Natural killer cell (primary cell): Measurements from ENCODE around the gene TSPYL4. TPM values are rescaled to one million over a fixed set of nuclear protein-coding genes. Genes with fewer than 3 reads are reported as not detected.

ENCODE experiments used
- ATAC-seq, 3 donors: fragments of 150-1000 bp in 2 of 3; fragments of 200-7000 bp in 1 of 3; cut with Tn5 transposase; 1 replicate in 1 of 3; 2 replicates in 2 of 3; pipeline ENCODE4 v1.10.0; 2021; ENCODE audit warnings: mild to moderate bottlenecking in 2 of 3, moderate library complexity in 2 of 3
- DNase-seq, 2 donors: peaks; one replicate each; pipeline versions ENCODE4 v3.0.0 to v3.0.0-alpha.2; 2013 to 2021; ENCODE audit warnings: mixed read lengths in 1 of 2
- H3K27ac ChIP-seq: one replicate; pipeline ENCODE4 v1.5.1; 2013; ENCODE audit warnings: mild to moderate bottlenecking, low read length
- H3K27me3 ChIP-seq: one replicate; pipeline ENCODE4 v1.6.1; 2013; ENCODE audit warnings: low read length; ENCODE audit not compliant: control insufficient read depth, insufficient read depth
- H3K36me3 ChIP-seq: one replicate; pipeline ENCODE4 v1.6.1; 2013; ENCODE audit warnings: low read length; ENCODE audit not compliant: control insufficient read depth, insufficient read depth
- H3K4me1 ChIP-seq: one replicate; pipeline ENCODE4 v1.6.1; 2013; ENCODE audit warnings: low read length; ENCODE audit not compliant: control insufficient read depth, insufficient read depth
- H3K4me3 ChIP-seq: one replicate; pipeline ENCODE4 v1.5.1; 2013; ENCODE audit warnings: low read length
- H3K9me3 ChIP-seq: one replicate; pipeline ENCODE4 v1.6.1; 2013; ENCODE audit warnings: low read length; ENCODE audit not compliant: control insufficient read depth, insufficient read depth
- H3K27ac Mint-ChIP-seq, 2 donors: one replicate each; pipeline ENCODE4 v1.8.0; 2022; ENCODE audit warnings: mild to moderate bottlenecking in 2 of 2, mixed read lengths in 2 of 2, moderate library complexity in 1 of 2
- H3K27me3 Mint-ChIP-seq, 2 donors: one replicate each; pipeline ENCODE4 v1.8.0; 2022; ENCODE audit warnings: low read depth in 2 of 2, mixed read lengths in 2 of 2
- H3K36me3 Mint-ChIP-seq: one replicate; pipeline ENCODE4 v1.8.0; 2022; ENCODE audit warnings: mixed read lengths
- H3K4me1 Mint-ChIP-seq, 2 donors: one replicate each; pipeline ENCODE4 v1.8.0; 2022; ENCODE audit warnings: mixed read lengths in 2 of 2
- H3K4me3 Mint-ChIP-seq: one replicate; pipeline ENCODE4 v1.8.0; 2022; ENCODE audit warnings: mild to moderate bottlenecking, moderate library complexity, mixed read lengths
- H3K9me3 Mint-ChIP-seq, 2 donors: one replicate each; pipeline ENCODE4 v1.8.0; 2022; ENCODE audit warnings: mixed read lengths in 2 of 2
- CTCF ChIP-seq: fragments of 200-600 bp; IDR thresholded peaks from one replicate; pipeline ENCODE4 v1.8.0; 2022; ENCODE audit warnings: antibody characterized with exemption
- WGBS: methylation state at CpG from one replicate; pipeline ENCODE4 v1.1.7; 2013; ENCODE audit warnings: missing lambda C conversion rate; ENCODE audit not compliant: insufficient coverage; 5-methylcytosine and 5-hydroxymethylcytosine counted together
- intact Hi-C: fragments of 100-400 bp; cut with micrococcal nuclease; formaldehyde crosslinking; loops from one replicate; pipeline ENCODE4 v1.14.2; 2022
- total RNA-seq, 4 donors: library from RNA; stranded (reverse); fragments of 120-200 nt in 1 of 4; gene quantifications; one replicate each; pipeline versions ENCODE4 v1.2.3 to v1.2.4, GENCODE V29; 2013 to 2022

The TSPYL4 gene
- total RNA-seq, 3 donors from 2014 or later (not counting 1 experiment from before 2014, with no cell fraction given) = 21.5 to 36.8 (median 26.5) TPM

- Histone ChIP-seq H3K27me3 (no peaks in the 10 kb centered on the region), H3K27ac (no peak overlapping the region), H3K4me3 (no peak overlapping the region), H3K36me3 (peaks cover 2% of the 10 kb centered on the region), H3K9me3 (no peaks in the 10 kb centered on the region), H3K4me1 (no peaks in the 10 kb centered on the region)
- TF ChIP-seq CTCF = peak; percentile 42
- ATAC-seq (peak; percentile 63 to 84 (median 71)), DNase-seq (peak in 1 of 2 donors; percentile 61)
- no peaks in the 10 kb centered on the region for H3K4me1 Mint-ChIP-seq
- no peak overlapping the region for H3K4me3 Mint-ChIP-seq
- intact Hi-C loops = loop anchor here (5.0 kb wide), 2 partner anchors 60 to 345 kb away; partner anchors contain the start of gene TSPYL1
- no peak overlapping the region for H3K27ac Mint-ChIP-seq
- no peaks in the 10 kb centered on the region for H3K9me3 Mint-ChIP-seq
- no peaks in the 10 kb centered on the region for H3K27me3 Mint-ChIP-seq
- no peaks in the 10 kb centered on the region for H3K36me3 Mint-ChIP-seq
- WGBS = 0% methylated on average over 1 of the region's 1 CpG
Measured at GRCh38 chr6:116217069-116217468, 36.8 kb downstream of the TSPYL4 start.

DNA sequence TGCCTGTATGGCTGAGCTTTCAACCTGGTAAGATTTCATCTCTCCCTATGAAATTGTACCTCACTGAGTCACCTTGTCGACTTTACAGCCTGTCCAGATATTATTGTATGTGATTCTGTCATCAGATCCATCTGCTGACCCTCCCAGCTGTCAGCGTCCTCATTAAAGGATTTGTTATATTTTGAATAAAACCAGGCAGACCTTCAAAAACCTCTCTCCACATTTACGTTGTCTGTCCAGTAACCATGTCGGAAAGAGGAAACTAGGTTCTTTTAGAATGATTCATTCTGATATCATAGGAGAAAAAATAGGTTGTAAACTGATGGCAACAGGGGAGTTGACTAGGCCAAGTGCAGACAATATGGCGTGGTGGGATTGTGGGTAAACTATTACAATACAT lies 38.5 kb downstream of the TSPYL4 start:
- Mint-ChIP-seq H3K27ac (no peak overlapping the region), H3K4me3 (no peak overlapping the region), H3K9me3 (no peaks in the 10 kb centered on the region), H3K27me3 (no peaks in the 10 kb centered on the region), H3K36me3 (no peaks in the 10 kb centered on the region), H3K4me1 (no peaks in the 10 kb centered on the region)
- ATAC-seq (no peak), DNase-seq (no peak)
- no peak for TF ChIP-seq CTCF
- H3K4me3 ChIP-seq = no peak overlapping the region
- H3K27me3 ChIP-seq = no peaks in the 10 kb centered on the region
- WGBS = 100% methylated on average over 1 of the region's 5 CpGs
- H3K27ac ChIP-seq = no peak overlapping the region
- H3K4me1 ChIP-seq = no peaks in the 10 kb centered on the region
- no peaks in the 10 kb centered on the region for H3K36me3 ChIP-seq
- H3K9me3 ChIP-seq = no peaks in the 10 kb centered on the region
- intact Hi-C loops = loop anchor here (5.0 kb wide), 2 partner anchors 62 to 347 kb away; partner anchors contain the start of gene TSPYL1

DNA sequence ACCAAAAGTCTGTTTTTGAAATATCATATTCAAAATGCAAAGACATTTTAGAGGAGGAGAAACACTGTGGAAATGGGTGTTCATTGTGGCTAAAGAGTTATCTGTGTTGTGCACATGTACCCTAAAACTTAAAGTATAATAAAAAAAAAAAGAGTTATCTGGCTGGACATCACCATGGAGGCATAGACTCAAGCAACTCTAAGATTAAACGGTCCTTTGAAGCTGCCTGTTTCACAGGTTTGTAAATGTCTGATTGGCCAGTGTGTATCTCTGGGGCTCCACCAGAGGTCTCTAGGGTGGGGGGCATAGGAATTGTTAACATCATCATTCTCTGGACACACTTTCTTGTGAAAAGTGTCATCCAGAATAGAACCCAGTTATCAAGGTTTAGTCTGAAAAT lies 39.2 kb downstream of the TSPYL4 start:
- TF ChIP-seq CTCF = no peak
- Mint-ChIP-seq H3K4me3 (no peak overlapping the region), H3K27me3 (no peaks in the 10 kb centered on the region), H3K9me3 (no peaks in the 10 kb centered on the region), H3K4me1 (no peaks in the 10 kb centered on the region), H3K27ac (no peak overlapping the region), H3K36me3 (no peaks in the 10 kb centered on the region)
- Histone ChIP-seq H3K36me3 (no peaks in the 10 kb centered on the region), H3K27ac (no peak overlapping the region), H3K27me3 (no peaks in the 10 kb centered on the region), H3K4me3 (no peak overlapping the region), H3K4me1 (no peaks in the 10 kb centered on the region), H3K9me3 (no peaks in the 10 kb centered on the region)
- intact Hi-C loops = loop anchor here (5.0 kb wide), 2 partner anchors 63 to 348 kb away; partner anchors contain the start of gene TSPYL1
- WGBS = 93% methylated on average over 1 of the region's 1 CpG
- DNase-seq (no peak), ATAC-seq (no peak)

- TF ChIP-seq CTCF = no peak
- 88% methylated on average over 3 of the region's 3 CpGs for WGBS
- no peak overlapping the region for H3K4me3 ChIP-seq
- ATAC-seq (no peak), DNase-seq (no peak)
- no peaks in the 10 kb centered on the region for H3K4me1 Mint-ChIP-seq
- no peak overlapping the region for H3K4me3 Mint-ChIP-seq
- no peaks in the 10 kb centered on the region for H3K4me1 ChIP-seq
- no peak overlapping the region for H3K27ac Mint-ChIP-seq
- no peaks in the 10 kb centered on the region for H3K36me3 Mint-ChIP-seq
- intact Hi-C loops = no loop called here
- no peaks in the 10 kb centered on the region for H3K36me3 ChIP-seq
- H3K27ac ChIP-seq = no peak overlapping the region
- H3K27me3 ChIP-seq = no peaks in the 10 kb centered on the region
- no peaks in the 10 kb centered on the region for H3K27me3 Mint-ChIP-seq
- no peaks in the 10 kb centered on the region for H3K9me3 Mint-ChIP-seq
- H3K9me3 ChIP-seq = no peaks in the 10 kb centered on the region
Measured at GRCh38 chr6:116210750-116211425, 43.0 kb downstream of the TSPYL4 start.
